HG02840 (cell line): ENCODE measurements around the gene CYB5RL.
A peak's percentile ranks its signal among the peaks of the same experiment; 100 is the strongest.
"Not testable (repeated sequence)": the region's sequence is repeated elsewhere in the genome, so short reads cannot be mapped to it uniquely, and the experiment has no call there.

Source experiments
- ATAC-seq: cut with Tn5 transposase; IDR thresholded peaks from one replicate; pipeline ENCODE4 v1.9.1; 2021; ENCODE audit warnings: mild to moderate bottlenecking, moderate library complexity, moderate number of reproducible peaks; ENCODE audit not compliant: unreplicated experiment, low FRiP score

CYB5RL gene

GRCh38 chr1:54199765-54200518 lies at the start of gene CYB5RL, which contains the start of gene MRPL37:
Gene CYB5RL, minus strand, starts transcription at chr1:54200030. Its CDS starts 4,414 bp downstream, at chr1:54195616.
Gene MRPL37, plus strand, starts transcription at chr1:54200167. Its CDS starts 77 bp downstream, at chr1:54200244.
- ATAC-seq, result peak; percentile 88

GRCh38 chr1:54248966-54249365 lies 49.1 kb upstream of the CYB5RL start:
- no peak for ATAC-seq

GRCh38 chr1:54247863-54248515 lies 48.2 kb upstream of the CYB5RL start:
- no peak for ATAC-seq

- ATAC-seq, result no peak
Measured at GRCh38 chr1:54246116-54246721, 46.4 kb upstream of the CYB5RL start.

GRCh38 chr1:54245501-54245900 lies 45.7 kb upstream of the CYB5RL start:
- ATAC-seq, result no peak

- ATAC-seq, result no peak
Measured at GRCh38 chr1:54244655-54245054, 44.8 kb upstream of the CYB5RL start.

GRCh38 chr1:54243022-54243421 lies 43.2 kb upstream of the CYB5RL start:
- no peak for ATAC-seq

GRCh38 chr1:54241364-54241763 lies 41.5 kb upstream of the CYB5RL start:
- no peak for ATAC-seq

GRCh38 chr1:54240741-54241335 lies 41.0 kb upstream of the CYB5RL start:
- ATAC-seq, result no peak

GRCh38 chr1:54239631-54240031 lies 39.8 kb upstream of the CYB5RL start:
- ATAC-seq, result no peak

- ATAC-seq, result no peak
Measured at GRCh38 chr1:54239035-54239383, 39.2 kb upstream of the CYB5RL start.

- no peak for ATAC-seq
Measured at GRCh38 chr1:54238353-54239034, 38.7 kb upstream of the CYB5RL start.

- ATAC-seq, result no peak
Measured at GRCh38 chr1:54237586-54237985, 37.8 kb upstream of the CYB5RL start.

GRCh38 chr1:54234284-54234683 lies 34.5 kb upstream of the CYB5RL start:
- ATAC-seq, result no peak

GRCh38 chr1:54233196-54233595 lies 33.4 kb upstream of the CYB5RL start:
- ATAC-seq, result not testable (repeated sequence)

GRCh38 chr1:54230507-54231339 lies 30.9 kb upstream of the CYB5RL start:
- ATAC-seq, result no peak

GRCh38 chr1:54229281-54229891 lies 29.6 kb upstream of the CYB5RL start:
- ATAC-seq, result no peak

GRCh38 chr1:54228638-54229079 lies 28.8 kb upstream of the CYB5RL start:
- no peak for ATAC-seq

GRCh38 chr1:54227891-54228310 lies 28.1 kb upstream of the CYB5RL start:
- ATAC-seq, result no peak
